T47D (cell line): Measurements from ENCODE around the gene CD81.

Source experiments
- DNase-seq, 2 experiments: peaks; one replicate each; pipeline versions ENCODE4 v3.0.0 to v3.0.0-alpha.2; 2011 to 2012; ENCODE audit warnings: low read depth in 1 of 2, low spot score in 1 of 2
- JUND ChIP-seq: IDR thresholded peaks from 2 replicates; pipeline ENCODE4 v1.6.1; 2012; ENCODE audit warnings: low read depth
- in situ Hi-C: cut with HindIII; loops from 2 replicates; pipeline ENCODE4 v1.10.0; 2016; ENCODE audit warnings: low sequenced_read_pairs, low pct_unique_long_range_greater_than_20kb

CD81 gene

GRCh38 chr11:2420502-2421225 lies 43.6 kb downstream of the CD81 start:
- in situ Hi-C loops: no loop called here
- TF ChIP-seq JUND: no peak
- DNase-seq: peak; percentile 71 to 92

- TF ChIP-seq JUND: no peak
- DNase-seq: no peak
- in situ Hi-C loops: no loop called here
Measured at GRCh38 chr11:2421226-2421994, 44.3 kb downstream of the CD81 start.

- TF ChIP-seq JUND: no peak
- DNase-seq: no peak
- in situ Hi-C loops: no loop called here
Measured at GRCh38 chr11:2421996-2422395, 44.9 kb downstream of the CD81 start.

GRCh38 chr11:2422461-2423156 lies 45.5 kb downstream of the CD81 start:
- in situ Hi-C loops: no loop called here
- TF ChIP-seq JUND: no peak
- DNase-seq: no peak

GRCh38 chr11:2423157-2424025 lies 46.3 kb downstream of the CD81 start:
- no peak for DNase-seq
- no peak for TF ChIP-seq JUND
- in situ Hi-C loops: no loop called here

GRCh38 chr11:2424811-2425495 lies 47.8 kb downstream of the CD81 start:
- TF ChIP-seq JUND: no peak
- in situ Hi-C loops: no loop called here
- no peak for DNase-seq

- DNase-seq: no peak
- TF ChIP-seq JUND: no peak
- in situ Hi-C loops: no loop called here
Measured at GRCh38 chr11:2425506-2425905, 48.4 kb downstream of the CD81 start.

GRCh38 chr11:2426221-2426620 lies 49.1 kb downstream of the CD81 start:
- in situ Hi-C loops: no loop called here
- no peak for TF ChIP-seq JUND

GRCh38 chr11:2426826-2427521 lies 49.9 kb downstream of the CD81 start:
- no peak for TF ChIP-seq JUND
- DNase-seq: peak in 1 of 2 experiments; percentile 29
- in situ Hi-C loops: no loop called here

More at GRCh38 chr11:2426221-2426620, 49.1 kb downstream of the CD81 start:
- DNase-seq: no peak

GRCh38 chr11:2427721-2428321 lies 50.7 kb downstream of the CD81 start:
- in situ Hi-C loops: no loop called here
- no peak for DNase-seq
- no peak for TF ChIP-seq JUND

GRCh38 chr11:2428322-2428795 lies 51.2 kb downstream of the CD81 start:
- peak; percentile 67 to 70 for DNase-seq
- TF ChIP-seq JUND: no peak
- in situ Hi-C loops: no loop called here
